Mesothelial cell of epicardium (in vitro differentiated cells): ENCODE data around the gene GMDS. TPM values are rescaled to one million over a fixed set of nuclear protein-coding genes. Genes with fewer than 3 reads are reported as not detected.

Experiments used
- DNase-seq, 2 experiments: peaks; one replicate each; pipeline ENCODE4 v3.0.0; 2021; ENCODE audit warnings: low spot score in 2 of 2; ENCODE audit not compliant: unreplicated experiment in 2 of 2
- H3K27ac Mint-ChIP-seq: 2 replicates; pipeline ENCODE4 v1.8.0; 2021; ENCODE audit warnings: mixed read lengths
- H3K27me3 Mint-ChIP-seq: 2 replicates; pipeline ENCODE4 v1.8.0; 2021; ENCODE audit warnings: low read depth, mixed read lengths
- H3K36me3 Mint-ChIP-seq: 2 replicates; pipeline ENCODE4 v1.8.0; 2021; ENCODE audit warnings: mixed read lengths
- H3K4me1 Mint-ChIP-seq: 2 replicates; pipeline ENCODE4 v1.8.0; 2021; ENCODE audit warnings: mixed read lengths
- H3K4me3 Mint-ChIP-seq: 2 replicates; pipeline ENCODE4 v1.8.0; 2021; ENCODE audit warnings: mild to moderate bottlenecking, moderate library complexity, mixed read lengths
- H3K9me3 Mint-ChIP-seq: 2 replicates; pipeline ENCODE4 v1.8.0; 2021; ENCODE audit warnings: mixed read lengths
- total RNA-seq: library from RNA; stranded (reverse); gene quantifications from 3 replicates; pipeline ENCODE4 v1.2.1, GENCODE V29; 2021
- TF ChIP-seq, protein P1 (sequence below): fragments of 200-600 bp; sonication (generic); IDR thresholded peaks from one replicate; pipeline ENCODE4 v1.5.0; 2021; ENCODE audit warnings: antibody characterized with exemption; ENCODE audit not compliant: unreplicated experiment

The GMDS gene
- total RNA-seq, 1 donor from 2014 or later, result 39.9 TPM

DNA sequence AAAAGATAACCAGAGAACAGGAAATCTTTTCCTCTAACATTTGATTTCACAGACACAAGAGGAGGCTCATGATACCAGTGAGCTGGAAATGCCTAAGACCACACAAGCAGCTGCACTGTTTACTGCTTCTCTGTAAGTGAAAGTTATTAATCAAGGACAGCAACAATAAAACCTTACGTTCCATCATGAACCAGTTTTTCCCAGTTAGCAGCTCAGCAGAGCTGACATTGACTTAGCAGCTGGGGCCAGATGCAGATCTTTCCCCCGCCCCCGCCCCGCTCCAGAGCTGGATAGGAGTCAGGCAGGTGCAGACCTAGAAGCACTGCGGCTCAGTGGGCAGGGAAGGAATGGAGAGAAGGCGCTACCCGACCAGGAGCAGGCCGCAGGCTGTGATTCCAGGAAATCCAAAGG lies 275.2 kb downstream of the GMDS start:
- Mint-ChIP-seq H3K27me3 (peaks cover 2% of the 10 kb centered on the region), H3K4me1 (peaks cover 37% of the 10 kb centered on the region), H3K36me3 (no peaks in the 10 kb centered on the region), H3K9me3 (no peaks in the 10 kb centered on the region), H3K27ac (no peak overlapping the region), H3K4me3 (no peak overlapping the region)
- no peak for DNase-seq
- TF ChIP-seq, protein P1, sequence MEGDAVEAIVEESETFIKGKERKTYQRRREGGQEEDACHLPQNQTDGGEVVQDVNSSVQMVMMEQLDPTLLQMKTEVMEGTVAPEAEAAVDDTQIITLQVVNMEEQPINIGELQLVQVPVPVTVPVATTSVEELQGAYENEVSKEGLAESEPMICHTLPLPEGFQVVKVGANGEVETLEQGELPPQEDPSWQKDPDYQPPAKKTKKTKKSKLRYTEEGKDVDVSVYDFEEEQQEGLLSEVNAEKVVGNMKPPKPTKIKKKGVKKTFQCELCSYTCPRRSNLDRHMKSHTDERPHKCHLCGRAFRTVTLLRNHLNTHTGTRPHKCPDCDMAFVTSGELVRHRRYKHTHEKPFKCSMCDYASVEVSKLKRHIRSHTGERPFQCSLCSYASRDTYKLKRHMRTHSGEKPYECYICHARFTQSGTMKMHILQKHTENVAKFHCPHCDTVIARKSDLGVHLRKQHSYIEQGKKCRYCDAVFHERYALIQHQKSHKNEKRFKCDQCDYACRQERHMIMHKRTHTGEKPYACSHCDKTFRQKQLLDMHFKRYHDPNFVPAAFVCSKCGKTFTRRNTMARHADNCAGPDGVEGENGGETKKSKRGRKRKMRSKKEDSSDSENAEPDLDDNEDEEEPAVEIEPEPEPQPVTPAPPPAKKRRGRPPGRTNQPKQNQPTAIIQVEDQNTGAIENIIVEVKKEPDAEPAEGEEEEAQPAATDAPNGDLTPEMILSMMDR, result no peak

DNA sequence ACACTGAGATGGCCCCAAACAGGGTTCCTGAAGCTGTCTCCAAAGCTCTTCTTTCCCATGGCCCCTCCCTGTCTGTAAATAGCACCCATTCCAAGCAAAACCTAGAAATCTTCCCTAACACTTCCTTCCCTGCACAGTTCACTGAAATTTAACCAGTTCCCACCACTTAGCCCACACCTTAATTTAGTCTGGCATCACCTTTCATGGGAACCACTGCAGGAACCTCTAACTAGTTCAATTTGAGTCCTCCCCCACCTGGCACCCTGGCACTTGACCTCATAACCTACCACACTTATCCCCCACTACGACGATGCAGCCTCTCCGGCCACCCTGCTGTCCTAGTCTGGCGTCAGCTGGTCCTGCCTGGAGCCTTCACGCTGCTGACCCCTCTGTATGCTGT lies 278.7 kb downstream of the GMDS start:
- TF ChIP-seq, protein P1, result no peak
- H3K27ac Mint-ChIP-seq, result no peak overlapping the region
- H3K4me3 Mint-ChIP-seq, result no peak overlapping the region
- H3K36me3 Mint-ChIP-seq, result no peaks in the 10 kb centered on the region
- no peaks in the 10 kb centered on the region for H3K9me3 Mint-ChIP-seq
- H3K4me1 Mint-ChIP-seq, result peaks cover 28% of the 10 kb centered on the region
- DNase-seq, result no peak
- H3K27me3 Mint-ChIP-seq, result no peaks in the 10 kb centered on the region

DNA sequence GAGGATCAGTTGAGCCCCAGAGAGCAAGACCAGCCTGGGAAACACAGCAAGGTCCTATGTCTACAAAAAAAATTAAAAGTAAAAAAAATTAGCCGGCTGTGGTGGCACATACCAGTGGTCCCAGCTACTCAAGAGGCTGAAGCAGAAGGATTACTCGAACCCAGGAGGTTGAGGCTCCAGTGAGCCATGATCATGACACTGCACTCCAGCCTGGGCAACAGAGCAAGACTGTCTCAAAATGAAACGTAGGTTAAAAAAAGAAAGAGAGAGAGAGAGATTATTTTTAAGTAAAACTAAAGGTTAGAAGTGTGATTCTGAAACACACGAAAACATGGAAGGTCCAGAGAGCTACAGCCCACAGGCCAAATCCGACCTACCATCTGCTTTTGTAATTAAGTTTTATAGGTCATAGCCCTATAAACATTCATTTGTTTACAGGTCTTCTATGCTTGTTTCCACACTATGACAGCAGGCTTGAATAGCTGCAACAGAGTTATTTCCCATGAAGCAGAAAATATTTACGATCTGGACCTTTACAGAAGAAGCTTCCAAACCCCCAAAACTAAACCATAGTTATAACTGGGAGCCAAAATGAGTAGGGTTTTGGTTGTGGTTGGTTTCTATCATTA lies 279.7 kb downstream of the GMDS start:
- DNase-seq, result no peak
- no peaks in the 10 kb centered on the region for H3K27me3 Mint-ChIP-seq
- H3K4me1 Mint-ChIP-seq, result peaks cover 25% of the 10 kb centered on the region

DNA sequence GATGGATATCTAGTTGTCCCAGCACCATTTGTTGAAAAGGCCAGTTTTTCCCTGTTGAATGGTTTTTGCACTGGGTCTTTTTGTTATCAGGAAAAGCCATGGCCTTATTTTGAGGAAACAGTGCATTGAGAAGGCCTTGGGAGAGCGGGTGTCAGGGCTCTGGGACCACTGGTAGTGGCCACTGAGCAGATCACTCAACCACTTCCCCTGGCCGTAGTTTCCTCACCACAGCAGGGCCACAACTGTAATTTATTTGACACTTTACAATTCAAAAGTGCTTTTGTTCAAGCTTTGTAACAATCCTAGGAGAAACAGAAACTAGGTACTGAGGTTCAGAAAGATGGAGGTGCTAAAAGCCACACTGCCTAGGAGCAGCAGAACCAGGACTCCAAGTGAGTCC lies 281.8 kb downstream of the GMDS start:
- DNase-seq, result no peak
- TF ChIP-seq, protein P1, result no peak

More for the DNA sequence above, 279.7 kb downstream of the GMDS start:
- no peaks in the 10 kb centered on the region for H3K36me3 Mint-ChIP-seq
- H3K27ac Mint-ChIP-seq, result no peak overlapping the region
- no peaks in the 10 kb centered on the region for H3K9me3 Mint-ChIP-seq
- TF ChIP-seq, protein P1, result no peak
- H3K4me3 Mint-ChIP-seq, result no peak overlapping the region

DNA sequence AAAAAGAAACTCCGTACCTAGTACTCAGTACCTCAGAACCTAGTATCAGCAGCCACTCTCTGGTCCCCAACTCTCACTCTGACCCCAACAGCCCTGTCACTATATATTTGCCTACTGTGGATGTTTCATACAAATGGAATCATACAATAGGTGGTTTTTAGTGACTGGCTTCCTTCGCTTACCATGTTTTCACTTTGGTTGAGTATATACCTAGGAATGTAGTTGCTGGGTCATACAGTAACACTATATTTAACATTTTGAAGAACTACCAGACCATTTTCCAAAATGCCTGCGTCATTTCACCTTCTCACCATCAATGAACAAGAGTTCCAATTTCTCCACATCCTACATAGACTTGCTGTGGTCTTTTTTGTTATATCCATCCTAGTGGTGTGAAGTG lies 283.2 kb downstream of the GMDS start:
- H3K4me3 Mint-ChIP-seq, result no peak overlapping the region
- no peaks in the 10 kb centered on the region for H3K9me3 Mint-ChIP-seq
- DNase-seq, result no peak
- TF ChIP-seq, protein P1, result no peak
- H3K27me3 Mint-ChIP-seq, result no peaks in the 10 kb centered on the region
- H3K36me3 Mint-ChIP-seq, result no peaks in the 10 kb centered on the region
- no peak overlapping the region for H3K27ac Mint-ChIP-seq
- peaks cover 14% of the 10 kb centered on the region for H3K4me1 Mint-ChIP-seq

More for the DNA sequence above, 281.8 kb downstream of the GMDS start:
- Mint-ChIP-seq H3K36me3 (no peaks in the 10 kb centered on the region), H3K9me3 (no peaks in the 10 kb centered on the region), H3K4me1 (peaks cover 15% of the 10 kb centered on the region), H3K4me3 (no peak overlapping the region), H3K27me3 (no peaks in the 10 kb centered on the region), H3K27ac (no peak overlapping the region)
